Upper lobe of left lung (tissue), 4 donors: ENCODE data around the gene CNTNAP5.

Source experiments
- EP300 ChIP-seq, 4 donors: sonication (generic); formaldehyde crosslinking; IDR thresholded peaks; one replicate each; pipeline ENCODE4 v1.5.1; 2017; ENCODE audit warnings: antibody characterized with exemption in 4 of 4, control low read depth in 2 of 4
- TF ChIP-seq, protein P1 (sequence below), 6 experiments: fragments of 450-650 bp in 4 of 6; fragments of 200-600 bp in 2 of 6; sonication (generic) in 2 of 6; IDR thresholded peaks; one replicate each; pipeline ENCODE4 v1.5.1; 2016 to 2019; ENCODE audit warnings: antibody characterized with exemption in 6 of 6

DNA sequence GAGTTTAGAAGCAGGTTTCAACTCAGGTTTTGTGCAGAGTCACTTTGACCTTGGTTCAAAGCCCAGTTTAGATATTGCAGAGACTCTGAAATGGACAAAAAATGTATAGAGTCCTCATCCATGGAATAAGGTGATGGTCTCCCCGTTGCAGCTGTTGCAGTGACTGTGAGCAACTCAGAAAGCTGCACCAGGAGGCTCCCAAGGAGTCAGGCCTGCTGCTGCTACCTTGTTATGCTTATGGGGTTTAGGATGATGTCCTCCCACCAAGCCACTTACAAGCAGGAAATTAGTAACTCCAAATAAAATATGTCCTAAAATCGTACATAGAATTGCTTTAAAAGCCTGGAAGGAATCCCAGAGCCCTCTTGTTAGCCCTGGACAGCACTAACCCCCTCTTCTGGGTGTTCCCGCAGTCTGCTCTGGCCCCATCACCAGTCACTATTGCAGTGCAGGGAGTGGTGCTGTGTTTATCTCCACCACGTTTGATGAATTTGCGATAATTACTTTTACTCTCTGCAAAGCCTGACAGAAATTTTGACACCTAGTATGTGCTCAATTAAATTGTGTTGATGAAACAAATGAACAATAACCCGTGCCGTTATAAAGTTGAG lies 189.0 kb downstream of the CNTNAP5 start:
- TF ChIP-seq, protein P1, sequence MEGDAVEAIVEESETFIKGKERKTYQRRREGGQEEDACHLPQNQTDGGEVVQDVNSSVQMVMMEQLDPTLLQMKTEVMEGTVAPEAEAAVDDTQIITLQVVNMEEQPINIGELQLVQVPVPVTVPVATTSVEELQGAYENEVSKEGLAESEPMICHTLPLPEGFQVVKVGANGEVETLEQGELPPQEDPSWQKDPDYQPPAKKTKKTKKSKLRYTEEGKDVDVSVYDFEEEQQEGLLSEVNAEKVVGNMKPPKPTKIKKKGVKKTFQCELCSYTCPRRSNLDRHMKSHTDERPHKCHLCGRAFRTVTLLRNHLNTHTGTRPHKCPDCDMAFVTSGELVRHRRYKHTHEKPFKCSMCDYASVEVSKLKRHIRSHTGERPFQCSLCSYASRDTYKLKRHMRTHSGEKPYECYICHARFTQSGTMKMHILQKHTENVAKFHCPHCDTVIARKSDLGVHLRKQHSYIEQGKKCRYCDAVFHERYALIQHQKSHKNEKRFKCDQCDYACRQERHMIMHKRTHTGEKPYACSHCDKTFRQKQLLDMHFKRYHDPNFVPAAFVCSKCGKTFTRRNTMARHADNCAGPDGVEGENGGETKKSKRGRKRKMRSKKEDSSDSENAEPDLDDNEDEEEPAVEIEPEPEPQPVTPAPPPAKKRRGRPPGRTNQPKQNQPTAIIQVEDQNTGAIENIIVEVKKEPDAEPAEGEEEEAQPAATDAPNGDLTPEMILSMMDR (IDR thresholded peaks at IDR 0.05): no peak
- no peak for TF ChIP-seq EP300 (IDR thresholded peaks at IDR 0.05)
